CD4-positive, alpha-beta T cell (primary cell): Measurements from ENCODE around the gene CACNA1D. TPM values are rescaled to one million over a fixed set of nuclear protein-coding genes. Genes with fewer than 3 reads are reported as not detected.

Experiments
- ATAC-seq: fragments of 200-7000 bp; cut with Tn5 transposase; one replicate; pipeline ENCODE4 v1.10.0; 2022; ENCODE audit warnings: mild to moderate bottlenecking; ENCODE audit not compliant: poor library complexity
- CTCF ChIA-PET: fragments of 350-600 bp; sonication (Branson Sonifier 250); formaldehyde crosslinking; loops from one replicate; lab custom pipeline; 2021; ENCODE audit warnings: antibody characterized with exemption, inconsistent platforms; lab: Charles Lee
- POLR2A ChIA-PET: fragments of 350-600 bp; sonication (Branson Sonifier 250); formaldehyde crosslinking; loops from one replicate; lab custom pipeline; 2021; ENCODE audit warnings: antibody characterized with exemption, inconsistent platforms; lab: Charles Lee
- DNase-seq, 14 experiments: peaks; one replicate each; pipeline ENCODE4 v3.0.0-alpha.2; 2013 to 2020; ENCODE audit warnings: mixed read lengths in 2 of 14
- H3K27ac ChIP-seq, 2 donors: one replicate each; pipeline versions ENCODE4 v1.5.1 to v1.7.0; 2013; ENCODE audit warnings: low read length in 2 of 2, low read depth in 1 of 2, mild to moderate bottlenecking in 1 of 2
- H3K27me3 ChIP-seq, 2 experiments: 1 replicate in 1 of 2; 2 replicates in 1 of 2; pipeline versions ENCODE4 v1.6.1 to v1.7.0; 2013; ENCODE audit warnings: low read length in 2 of 2, control low read depth in 1 of 2, mild to moderate bottlenecking in 1 of 2, moderate library complexity in 1 of 2; ENCODE audit not compliant: insufficient read depth in 2 of 2, control insufficient read depth in 1 of 2
- H3K36me3 ChIP-seq: one replicate; pipeline ENCODE4 v1.6.1; 2013; ENCODE audit warnings: low read length, control low read depth; ENCODE audit not compliant: insufficient read depth
- H3K4me1 ChIP-seq: one replicate; pipeline ENCODE4 v1.6.1; 2013; ENCODE audit warnings: low read length, control low read depth; ENCODE audit not compliant: insufficient read depth
- H3K4me3 ChIP-seq: one replicate; pipeline ENCODE4 v1.5.1; 2013; ENCODE audit warnings: mild to moderate bottlenecking, low read length, moderate library complexity
- H3K9me3 ChIP-seq, 2 experiments: 1 replicate in 1 of 2; 2 replicates in 1 of 2; pipeline versions ENCODE4 v1.6.1 to v1.7.0; 2013; ENCODE audit warnings: low read length in 2 of 2, mild to moderate bottlenecking in 2 of 2, control low read depth in 1 of 2, moderate library complexity in 1 of 2; ENCODE audit not compliant: control insufficient read depth in 1 of 2, insufficient read depth in 1 of 2
- H3K27ac Mint-ChIP-seq: one replicate; pipeline ENCODE4 v1.8.0; 2020; ENCODE audit warnings: mixed read lengths
- H3K27me3 Mint-ChIP-seq: one replicate; pipeline ENCODE4 v1.8.0; 2021; ENCODE audit warnings: mixed read lengths
- H3K36me3 Mint-ChIP-seq: one replicate; pipeline ENCODE4 v1.8.0; 2021; ENCODE audit warnings: low read depth, mixed read lengths
- H3K4me1 Mint-ChIP-seq: one replicate; pipeline ENCODE4 v1.8.0; 2021; ENCODE audit warnings: low read depth, mixed read lengths
- H3K4me3 Mint-ChIP-seq: one replicate; pipeline ENCODE4 v1.8.0; 2020; ENCODE audit warnings: mild to moderate bottlenecking, mixed read lengths
- H3K9me3 Mint-ChIP-seq: one replicate; pipeline ENCODE4 v1.8.0; 2020; ENCODE audit warnings: mixed read lengths
- CTCF ChIP-seq: fragments of 200-600 bp; IDR thresholded peaks from one replicate; pipeline ENCODE4 v1.8.0; 2022; ENCODE audit warnings: antibody characterized with exemption, mild to moderate bottlenecking
- intact Hi-C, 2 experiments: fragments of 100-400 bp; cut with DNase I in 1 of 2; cut with micrococcal nuclease in 1 of 2; formaldehyde crosslinking; loops; one replicate each; pipeline versions ENCODE4 v1.15.1 to v1.9.0; 2023 to 2025; cut with DNase I, micrococcal nuclease
- total RNA-seq, 174 experiments: library from RNA in 2 of 174; stranded (reverse) in 2 of 174; gene quantifications; one replicate each; pipeline ENCODE4 v1.2.3 and lab custom pipeline; 2021 to 2026

Gene CACNA1D
- total RNA-seq, 2 experiments from 2014 or later, result not detected

DNA sequence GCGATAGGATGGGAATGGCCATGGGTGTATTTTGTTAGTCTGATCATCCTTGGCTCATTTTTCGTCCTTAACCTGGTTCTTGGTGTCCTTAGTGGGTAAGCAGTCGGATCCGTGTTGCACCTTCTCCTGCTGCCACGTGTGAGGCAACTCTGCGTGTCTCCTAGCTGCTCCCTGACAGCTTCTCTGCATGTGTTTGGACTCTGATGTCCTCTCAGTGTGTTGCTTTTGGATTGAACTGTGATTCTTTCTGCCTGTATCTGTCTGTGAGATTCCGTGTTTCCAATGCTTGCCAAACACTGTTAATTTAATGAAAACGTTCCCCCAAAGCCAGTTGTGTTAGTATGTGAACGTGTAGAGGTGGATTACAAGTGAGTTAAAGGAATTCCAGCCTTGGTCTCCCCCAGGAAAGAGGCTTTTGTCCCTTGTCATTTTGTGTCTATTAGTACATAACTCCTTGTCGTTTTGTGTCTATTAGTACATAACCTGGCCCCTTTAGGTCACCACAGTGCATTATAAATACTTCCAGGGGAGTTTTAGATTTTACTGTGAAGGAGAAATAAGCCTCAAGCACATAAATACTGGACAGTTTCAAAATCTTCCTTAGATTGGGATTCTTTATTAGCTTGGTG lies 179.4 kb downstream of the CACNA1D start:
- Histone ChIP-seq H3K27me3 (peaks cover 2 to 4% of the 10 kb centered on the region in 2 experiments), H3K36me3 (no peaks in the 10 kb centered on the region), H3K4me1 (no peaks in the 10 kb centered on the region), H3K9me3 (no peaks in the 10 kb centered on the region), H3K4me3 (no peak overlapping the region), H3K27ac (no peak overlapping the region)
- intact Hi-C loops, result loop anchor here in 1 of 2 experiments (10.0 kb wide), 1 partner anchor 251 kb away; no protein-coding TSS in a partner anchor
- Mint-ChIP-seq H3K9me3 (no peaks in the 10 kb centered on the region), H3K27me3 (peaks cover 59% of the 10 kb centered on the region), H3K4me3 (no peak overlapping the region), H3K27ac (no peak overlapping the region), H3K36me3 (no peaks in the 10 kb centered on the region), H3K4me1 (no peaks in the 10 kb centered on the region)
- POLR2A ChIA-PET, result no interaction called here
- DNase-seq (no peak), ATAC-seq (no peak)
- CTCF ChIA-PET, result no interaction called here
- no peak for TF ChIP-seq CTCF

- intact Hi-C loops, result loop anchor here in 1 of 2 experiments (10.0 kb wide), 1 partner anchor 250 kb away; no protein-coding TSS in a partner anchor
- Mint-ChIP-seq H3K27me3 (peaks cover 57% of the 10 kb centered on the region), H3K9me3 (no peaks in the 10 kb centered on the region), H3K4me3 (no peak overlapping the region), H3K36me3 (no peaks in the 10 kb centered on the region), H3K27ac (no peak overlapping the region), H3K4me1 (no peaks in the 10 kb centered on the region)
- Histone ChIP-seq H3K27me3 (peaks cover 2 to 4% of the 10 kb centered on the region in 2 experiments), H3K4me3 (no peak overlapping the region), H3K9me3 (no peaks in the 10 kb centered on the region), H3K27ac (no peak overlapping the region), H3K36me3 (no peaks in the 10 kb centered on the region), H3K4me1 (no peaks in the 10 kb centered on the region)
- POLR2A ChIA-PET, result no interaction called here
- no peak for ATAC-seq
- CTCF ChIA-PET, result no interaction called here
- DNase-seq, result no peak
- no peak for TF ChIP-seq CTCF
Measured at GRCh38 chr3:53674582-53674981, 180.2 kb downstream of the CACNA1D start.

GRCh38 chr3:53675022-53675697 lies 180.7 kb downstream of the CACNA1D start:
- CTCF ChIA-PET, result no interaction called here
- Mint-ChIP-seq H3K4me3 (no peak overlapping the region), H3K36me3 (no peaks in the 10 kb centered on the region), H3K27me3 (peaks cover 57% of the 10 kb centered on the region), H3K4me1 (no peaks in the 10 kb centered on the region), H3K27ac (no peak overlapping the region), H3K9me3 (no peaks in the 10 kb centered on the region)
- H3K9me3 ChIP-seq, result no peaks in the 10 kb centered on the region
- no peak overlapping the region for H3K27ac ChIP-seq
- POLR2A ChIA-PET, result no interaction called here
- intact Hi-C loops, result loop anchor here in 1 of 2 experiments (10.0 kb wide), 1 partner anchor 250 kb away; no protein-coding TSS in a partner anchor
- no peak for DNase-seq
- TF ChIP-seq CTCF, result no peak
- H3K4me1 ChIP-seq, result no peaks in the 10 kb centered on the region
- ATAC-seq, result no peak
- peaks cover 2 to 4% of the 10 kb centered on the region in 2 experiments for H3K27me3 ChIP-seq
- H3K4me3 ChIP-seq, result no peak overlapping the region
- no peaks in the 10 kb centered on the region for H3K36me3 ChIP-seq
